Nephron (organoid): ENCODE results near the gene SLC8A1.

Experiments used
- H3K27ac Mint-ChIP-seq, 3 experiments: 2 replicates each; pipeline ENCODE4 v1.8.0; 2020; ENCODE audit warnings: mixed read lengths in 3 of 3, mild to moderate bottlenecking in 2 of 3, moderate library complexity in 1 of 3
- H3K27me3 Mint-ChIP-seq: 2 replicates; pipeline ENCODE4 v1.8.0; 2021; ENCODE audit warnings: low read depth, mild to moderate bottlenecking, moderate library complexity, mixed read lengths
- H3K36me3 Mint-ChIP-seq: 2 replicates; pipeline ENCODE4 v1.8.0; 2020; ENCODE audit warnings: low read depth, mixed read lengths
- H3K4me1 Mint-ChIP-seq: 2 replicates; pipeline ENCODE4 v1.8.0; 2020; ENCODE audit warnings: mixed read lengths
- H3K4me3 Mint-ChIP-seq, 3 experiments: 2 replicates each; pipeline ENCODE4 v1.8.0; 2020; ENCODE audit warnings: mild to moderate bottlenecking in 3 of 3, mixed read lengths in 3 of 3, moderate library complexity in 2 of 3
- H3K9me3 Mint-ChIP-seq: 2 replicates; pipeline ENCODE4 v1.8.0; 2020; ENCODE audit warnings: mixed read lengths
- TF ChIP-seq, protein P1 (sequence below), 3 experiments: fragments of 200-600 bp; sonication (generic); IDR thresholded peaks; one replicate each; pipeline ENCODE4 v1.5.0; 2021; ENCODE audit warnings: antibody characterized with exemption in 3 of 3; ENCODE audit not compliant: unreplicated experiment in 3 of 3

Gene SLC8A1

DNA sequence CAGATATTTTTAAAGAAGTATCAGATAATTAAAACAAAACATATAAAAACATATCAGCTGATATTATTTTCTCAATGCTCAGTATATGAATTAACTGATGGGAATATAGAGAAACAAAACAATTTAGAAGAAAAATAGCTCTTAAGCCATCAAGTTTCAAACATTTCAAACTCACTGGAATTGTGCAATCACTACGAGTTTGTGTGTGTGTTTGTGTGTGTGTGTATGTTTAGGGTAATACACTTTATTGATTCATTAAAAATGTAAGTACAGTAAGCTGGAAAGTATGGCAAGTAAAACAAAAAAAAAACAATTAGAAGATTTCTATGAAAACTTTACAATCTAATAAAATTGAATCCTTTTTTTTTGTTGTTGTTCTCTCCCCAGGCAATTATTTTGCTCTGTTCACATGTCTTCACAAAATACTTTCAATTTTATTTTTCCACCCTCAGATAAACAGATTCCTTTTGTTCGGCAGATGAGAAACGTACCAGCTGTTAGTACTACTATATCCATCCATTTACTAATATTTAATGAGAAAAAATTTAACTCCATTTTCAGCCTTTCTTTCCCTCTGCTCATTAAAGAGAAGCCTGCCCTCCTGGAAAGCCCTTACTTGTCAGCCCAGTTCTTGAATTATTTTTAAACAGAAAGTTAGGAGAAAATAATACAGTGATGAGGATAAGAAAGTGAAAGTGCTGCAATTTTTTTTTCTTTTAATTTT lies 87.6 kb downstream of the SLC8A1 start:
- Mint-ChIP-seq H3K9me3 (no peaks in the 10 kb centered on the region), H3K27ac (peak overlapping the region; percentile 30 to 79 (median 73)), H3K4me1 (peaks cover 15% of the 10 kb centered on the region), H3K27me3 (no peaks in the 10 kb centered on the region), H3K4me3 (peak overlapping the region; percentile 32 to 55 (median 45)), H3K36me3 (no peaks in the 10 kb centered on the region)
- TF ChIP-seq, protein P1, sequence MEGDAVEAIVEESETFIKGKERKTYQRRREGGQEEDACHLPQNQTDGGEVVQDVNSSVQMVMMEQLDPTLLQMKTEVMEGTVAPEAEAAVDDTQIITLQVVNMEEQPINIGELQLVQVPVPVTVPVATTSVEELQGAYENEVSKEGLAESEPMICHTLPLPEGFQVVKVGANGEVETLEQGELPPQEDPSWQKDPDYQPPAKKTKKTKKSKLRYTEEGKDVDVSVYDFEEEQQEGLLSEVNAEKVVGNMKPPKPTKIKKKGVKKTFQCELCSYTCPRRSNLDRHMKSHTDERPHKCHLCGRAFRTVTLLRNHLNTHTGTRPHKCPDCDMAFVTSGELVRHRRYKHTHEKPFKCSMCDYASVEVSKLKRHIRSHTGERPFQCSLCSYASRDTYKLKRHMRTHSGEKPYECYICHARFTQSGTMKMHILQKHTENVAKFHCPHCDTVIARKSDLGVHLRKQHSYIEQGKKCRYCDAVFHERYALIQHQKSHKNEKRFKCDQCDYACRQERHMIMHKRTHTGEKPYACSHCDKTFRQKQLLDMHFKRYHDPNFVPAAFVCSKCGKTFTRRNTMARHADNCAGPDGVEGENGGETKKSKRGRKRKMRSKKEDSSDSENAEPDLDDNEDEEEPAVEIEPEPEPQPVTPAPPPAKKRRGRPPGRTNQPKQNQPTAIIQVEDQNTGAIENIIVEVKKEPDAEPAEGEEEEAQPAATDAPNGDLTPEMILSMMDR (IDR thresholded peaks at IDR 0.05; ENCODE audit: unreplicated experiment in 3 of 3), result no peak

- Mint-ChIP-seq H3K27ac (peak overlapping the region; percentile 4 to 73 (median 28)), H3K36me3 (no peaks in the 10 kb centered on the region), H3K4me3 (peak overlapping the region in 2 of 3 experiments; percentile 9 to 20), H3K27me3 (no peaks in the 10 kb centered on the region), H3K4me1 (peaks cover 15% of the 10 kb centered on the region), H3K9me3 (no peaks in the 10 kb centered on the region)
- TF ChIP-seq, protein P1 (IDR thresholded peaks at IDR 0.05; ENCODE audit: unreplicated experiment in 3 of 3), result no peak
Observed at GRCh38 chr2:40363631-40364030, 88.3 kb downstream of the SLC8A1 start.

- no peaks in the 10 kb centered on the region for H3K27me3 Mint-ChIP-seq
- H3K4me1 Mint-ChIP-seq, result peaks cover 15% of the 10 kb centered on the region
- peak overlapping the region in 2 of 3 experiments; percentile 4 to 73 for H3K27ac Mint-ChIP-seq
- H3K36me3 Mint-ChIP-seq, result no peaks in the 10 kb centered on the region
- no peak overlapping the region for H3K4me3 Mint-ChIP-seq
- no peaks in the 10 kb centered on the region for H3K9me3 Mint-ChIP-seq
- TF ChIP-seq, protein P1 (IDR thresholded peaks at IDR 0.05; ENCODE audit: unreplicated experiment in 3 of 3), result no peak
Observed at GRCh38 chr2:40363231-40363630, 88.7 kb downstream of the SLC8A1 start.

DNA sequence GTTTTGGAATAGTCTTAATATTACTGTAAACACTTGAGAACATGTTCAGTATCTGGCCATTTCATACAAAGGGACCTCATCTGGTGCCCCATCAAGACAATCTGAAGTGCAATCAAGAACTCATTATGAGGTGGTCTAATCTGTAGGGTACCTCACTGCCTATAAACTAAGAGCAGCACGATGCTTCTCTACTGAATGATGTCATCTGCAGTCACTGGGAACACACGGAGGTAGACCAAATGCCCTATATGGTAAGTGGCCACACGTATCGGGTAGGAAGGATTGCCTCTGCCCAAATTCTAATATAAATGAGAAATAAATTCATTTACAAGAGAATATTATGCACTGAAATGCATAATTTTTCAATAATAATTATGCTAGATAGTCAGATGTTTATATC lies 90.4 kb downstream of the SLC8A1 start:
- H3K9me3 Mint-ChIP-seq, result no peaks in the 10 kb centered on the region
- H3K27ac Mint-ChIP-seq, result no peak overlapping the region
- no peaks in the 10 kb centered on the region for H3K36me3 Mint-ChIP-seq
- TF ChIP-seq, protein P1 (IDR thresholded peaks at IDR 0.05; ENCODE audit: unreplicated experiment in 3 of 3), result no peak
- H3K27me3 Mint-ChIP-seq, result no peaks in the 10 kb centered on the region
- no peak overlapping the region for H3K4me3 Mint-ChIP-seq
- H3K4me1 Mint-ChIP-seq, result peaks cover 21% of the 10 kb centered on the region

DNA sequence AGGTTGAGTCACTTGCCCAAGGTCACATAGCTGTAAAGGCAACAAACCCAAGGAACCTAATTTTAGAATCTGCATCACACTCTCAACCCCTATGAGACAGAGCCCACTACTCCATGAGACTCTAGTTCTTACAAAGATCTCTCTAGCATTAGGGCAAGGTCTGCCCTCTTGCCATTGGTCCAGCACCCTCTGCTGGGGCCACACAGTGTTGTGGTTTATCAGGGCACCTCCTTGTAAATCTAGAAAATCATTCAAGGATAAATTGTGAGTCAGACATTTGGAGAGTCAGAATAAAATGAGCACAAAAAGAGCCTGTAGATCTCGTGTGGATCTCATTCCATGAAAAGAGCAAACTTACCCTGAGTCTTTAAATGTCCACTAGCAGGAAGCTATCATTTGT lies 91.2 kb downstream of the SLC8A1 start:
- Mint-ChIP-seq H3K9me3 (no peaks in the 10 kb centered on the region), H3K4me3 (no peak overlapping the region), H3K4me1 (peaks cover 21% of the 10 kb centered on the region), H3K36me3 (peaks cover 3% of the 10 kb centered on the region), H3K27ac (peak overlapping the region in 1 of 3 experiments; percentile 8), H3K27me3 (no peaks in the 10 kb centered on the region)
- TF ChIP-seq, protein P1 (IDR thresholded peaks at IDR 0.05; ENCODE audit: unreplicated experiment in 3 of 3), result no peak

- H3K4me3 Mint-ChIP-seq, result no peak overlapping the region
- H3K9me3 Mint-ChIP-seq, result no peaks in the 10 kb centered on the region
- TF ChIP-seq, protein P1 (IDR thresholded peaks at IDR 0.05; ENCODE audit: unreplicated experiment in 3 of 3), result no peak
- peaks cover 20% of the 10 kb centered on the region for H3K4me1 Mint-ChIP-seq
- no peak overlapping the region for H3K27ac Mint-ChIP-seq
- H3K27me3 Mint-ChIP-seq, result no peaks in the 10 kb centered on the region
- peaks cover 3% of the 10 kb centered on the region for H3K36me3 Mint-ChIP-seq
Observed at GRCh38 chr2:40359811-40360210, 92.1 kb downstream of the SLC8A1 start.
